CD14-positive monocyte (primary cell): ENCODE measurements around the gene PABPC1L. TPM values are rescaled to one million over a fixed set of nuclear protein-coding genes. Genes with fewer than 3 reads are reported as not detected.

Source experiments
- DNase-seq, 3 donors: peaks; one replicate each; pipeline ENCODE4 v3.0.0-alpha.2; 2011 to 2022
- H2AFZ ChIP-seq: 2 replicates; pipeline ENCODE4 v1.6.0; 2012; ENCODE audit warnings: mild to moderate bottlenecking, low read depth, low read length, inconsistent platforms; ENCODE audit not compliant: insufficient read depth, poor library complexity, severe bottlenecking
- H3K27ac ChIP-seq, 2 donors: 1 replicate in 1 of 2; 2 replicates in 1 of 2; pipeline ENCODE4 v1.5.1; 2012 to 2013; ENCODE audit warnings: low read length in 2 of 2, control low read depth in 1 of 2, inconsistent platforms in 1 of 2, low read depth in 1 of 2, mild to moderate bottlenecking in 1 of 2
- H3K27me3 ChIP-seq, 2 donors: one replicate each; pipeline versions ENCODE4 v1.6.0 to v1.6.1; 2011 to 2013; ENCODE audit warnings: low read length in 2 of 2; ENCODE audit not compliant: control insufficient read depth in 2 of 2, insufficient read depth in 2 of 2
- H3K36me3 ChIP-seq, 2 donors: replicated peaks in 1 of 2; 1 replicate in 1 of 2; 2 replicates in 1 of 2; pipeline versions ENCODE4 v1.5.1 to v1.6.1; 2012 to 2013; ENCODE audit warnings: low read length in 2 of 2, control low read depth in 1 of 2, inconsistent platforms in 1 of 2, mild to moderate bottlenecking in 1 of 2; ENCODE audit not compliant: insufficient read depth in 2 of 2, control insufficient read depth in 1 of 2
- H3K4me1 ChIP-seq, 2 donors: 1 replicate in 1 of 2; 2 replicates in 1 of 2; pipeline versions ENCODE4 v1.5.1 to v1.6.1; 2012 to 2013; ENCODE audit warnings: low read length in 2 of 2, control low read depth in 1 of 2, inconsistent platforms in 1 of 2, mild to moderate bottlenecking in 1 of 2, moderate library complexity in 1 of 2; ENCODE audit not compliant: insufficient read depth in 2 of 2, control insufficient read depth in 1 of 2
- H3K4me2 ChIP-seq: replicated peaks from 2 replicates; pipeline ENCODE3; 2012; ENCODE audit warnings: low read length, moderate library complexity, mild to moderate bottlenecking; ENCODE audit not compliant: poor library complexity, severe bottlenecking; ENCODE audit errors: extremely low read depth
- H3K4me3 ChIP-seq, 3 experiments: fragments of 200-600 bp in 1 of 3; sonication (generic) in 1 of 3; replicated peaks in 1 of 3; 1 replicate in 2 of 3; 2 replicates in 1 of 3; pipeline ENCODE4 v1.5.1; 2011 to 2013; ENCODE audit warnings: low read length in 3 of 3, mild to moderate bottlenecking in 3 of 3, control low read depth in 2 of 3, low read depth in 2 of 3, inconsistent platforms in 1 of 3, moderate library complexity in 1 of 3
- H3K79me2 ChIP-seq: 2 replicates; pipeline ENCODE4 v1.6.0; 2012; ENCODE audit warnings: mild to moderate bottlenecking, control low read depth, inconsistent platforms, low read length, moderate library complexity; ENCODE audit not compliant: insufficient read depth
- H3K9ac ChIP-seq: 2 replicates; pipeline ENCODE4 v1.6.0; 2017; ENCODE audit warnings: low read length, mild to moderate bottlenecking; ENCODE audit not compliant: insufficient read depth, poor library complexity, severe bottlenecking
- H3K9me3 ChIP-seq, 2 donors: replicated peaks in 1 of 2; 1 replicate in 1 of 2; 2 replicates in 1 of 2; pipeline versions ENCODE4 v1.5.1 to v1.6.1; 2012 to 2013; ENCODE audit warnings: low read length in 2 of 2, control low read depth in 1 of 2; ENCODE audit not compliant: control insufficient read depth in 1 of 2, insufficient read depth in 1 of 2
- H4K20me1 ChIP-seq: 2 replicates; pipeline ENCODE4 v1.6.0; 2012; ENCODE audit warnings: mild to moderate bottlenecking, low read length, control low read depth, moderate library complexity; ENCODE audit not compliant: insufficient read depth
- H3K27ac Mint-ChIP-seq, 7 donors: one replicate each; pipeline ENCODE4 v1.8.0; 2020; ENCODE audit warnings: mild to moderate bottlenecking in 7 of 7, mixed read lengths in 7 of 7, moderate library complexity in 6 of 7, inconsistent platforms in 2 of 7
- H3K27me3 Mint-ChIP-seq, 3 donors: one replicate each; pipeline ENCODE4 v1.8.0; 2021 to 2022; ENCODE audit warnings: low read depth in 3 of 3, mild to moderate bottlenecking in 3 of 3, mixed read lengths in 3 of 3, moderate library complexity in 3 of 3, inconsistent platforms in 1 of 3
- H3K36me3 Mint-ChIP-seq, 2 donors: one replicate each; pipeline ENCODE4 v1.8.0; 2020; ENCODE audit warnings: mixed read lengths in 2 of 2, inconsistent platforms in 1 of 2, mild to moderate bottlenecking in 1 of 2
- H3K4me1 Mint-ChIP-seq: one replicate; pipeline ENCODE4 v1.8.0; 2020; ENCODE audit warnings: mild to moderate bottlenecking, mixed read lengths
- H3K4me3 Mint-ChIP-seq, 2 donors: one replicate each; pipeline ENCODE4 v1.8.0; 2020; ENCODE audit warnings: mild to moderate bottlenecking in 2 of 2, mixed read lengths in 2 of 2, moderate library complexity in 1 of 2
- H3K9me3 Mint-ChIP-seq, 7 donors: one replicate each; pipeline ENCODE4 v1.8.0; 2020 to 2022; ENCODE audit warnings: mixed read lengths in 7 of 7, mild to moderate bottlenecking in 6 of 7, moderate library complexity in 6 of 7, inconsistent platforms in 2 of 7
- CTCF ChIP-seq: fragments of 200-600 bp; IDR thresholded peaks from one replicate; pipeline ENCODE4 v1.8.0; 2022; ENCODE audit warnings: antibody characterized with exemption, mild to moderate bottlenecking
- WGBS: methylation state at CpG from one replicate; pipeline ENCODE4 v1.1.5; 2013; ENCODE audit warnings: missing lambda C conversion rate; ENCODE audit not compliant: insufficient coverage; 5-methylcytosine and 5-hydroxymethylcytosine counted together
- intact Hi-C, 2 donors: fragments of 100-400 bp; cut with micrococcal nuclease; formaldehyde crosslinking; loops; one replicate each; pipeline versions ENCODE4 v1.15.0 to v1.15.1; 2023
- polyA plus RNA-seq, 3 donors: library from polyadenylated mRNA; depleted of rRNA in 1 of 3; unstranded in 2 of 3; stranded (reverse) in 1 of 3; fragments of 300-500 nt in 2 of 3; fragments of >200 nt in 1 of 3; fragmentation: Illumina TruSeq in 2 of 3; gene quantifications; 1 replicate in 2 of 3; 2 replicates in 1 of 3; pipeline ENCODE4 v1.2.3, GENCODE V29; 2012 to 2021

Gene PABPC1L
- polyA plus RNA-seq, 3 donors, result 0.21 to 69.1 TPM; not detected in 1

GRCh38 chr20:44960103-44960852, 50.4 kb downstream of the PABPC1L start, which contains the start of gene TOMM34:
TOMM34 (minus strand) TSS chr20:44960397; CDS start chr20:44960333, 64 bp downstream.
- peak within 1 kb of the TSS in 1 of 2 donors; percentile 75 for H3K27ac ChIP-seq
- peak within 1 kb of the TSS; percentile 74 for H3K9ac ChIP-seq
- peak within 1 kb of the TSS; percentile 90 for H2AFZ ChIP-seq
- peak within 1 kb of the TSS; percentile 90 for H3K4me2 ChIP-seq
- H3K27me3 ChIP-seq, result no peaks in the 10 kb centered on the region
- H3K36me3 ChIP-seq, result peaks cover 6 to 12% of the 10 kb centered on the region in 2 donors
- peak within 1 kb of the TSS; percentile 70 to 89 (median 82) for H3K27ac Mint-ChIP-seq
- H3K4me3 Mint-ChIP-seq, result peak within 1 kb of the TSS; percentile 90 to 98
- H3K9me3 ChIP-seq, result no peaks in the 10 kb centered on the region
- H3K4me3 ChIP-seq, result peak within 1 kb of the TSS; percentile 64 to 92 (median 89)
- no peaks in the 10 kb centered on the region for H3K9me3 Mint-ChIP-seq
- peaks cover 30% of the 10 kb centered on the region for H3K79me2 ChIP-seq
- peaks cover 15 to 24% of the 10 kb centered on the region in 2 donors for H3K36me3 Mint-ChIP-seq
- H4K20me1 ChIP-seq, result peaks cover 14% of the 10 kb centered on the region
- no peaks in the 10 kb centered on the region for H3K27me3 Mint-ChIP-seq
- H3K4me1 Mint-ChIP-seq, result peaks cover 39% of the 10 kb centered on the region
- H3K4me1 ChIP-seq, result peaks cover 22 to 24% of the 10 kb centered on the region in 2 donors
- under 1% methylated on average over 60 of the region's 60 CpGs for WGBS
- DNase-seq, result peak; percentile 85
- intact Hi-C loops, result loop anchor here in 1 of 2 donors (10.0 kb wide), 1 partner anchor 315 kb away; no protein-coding TSS in a partner anchor
- TF ChIP-seq CTCF, result no peak

DNA sequence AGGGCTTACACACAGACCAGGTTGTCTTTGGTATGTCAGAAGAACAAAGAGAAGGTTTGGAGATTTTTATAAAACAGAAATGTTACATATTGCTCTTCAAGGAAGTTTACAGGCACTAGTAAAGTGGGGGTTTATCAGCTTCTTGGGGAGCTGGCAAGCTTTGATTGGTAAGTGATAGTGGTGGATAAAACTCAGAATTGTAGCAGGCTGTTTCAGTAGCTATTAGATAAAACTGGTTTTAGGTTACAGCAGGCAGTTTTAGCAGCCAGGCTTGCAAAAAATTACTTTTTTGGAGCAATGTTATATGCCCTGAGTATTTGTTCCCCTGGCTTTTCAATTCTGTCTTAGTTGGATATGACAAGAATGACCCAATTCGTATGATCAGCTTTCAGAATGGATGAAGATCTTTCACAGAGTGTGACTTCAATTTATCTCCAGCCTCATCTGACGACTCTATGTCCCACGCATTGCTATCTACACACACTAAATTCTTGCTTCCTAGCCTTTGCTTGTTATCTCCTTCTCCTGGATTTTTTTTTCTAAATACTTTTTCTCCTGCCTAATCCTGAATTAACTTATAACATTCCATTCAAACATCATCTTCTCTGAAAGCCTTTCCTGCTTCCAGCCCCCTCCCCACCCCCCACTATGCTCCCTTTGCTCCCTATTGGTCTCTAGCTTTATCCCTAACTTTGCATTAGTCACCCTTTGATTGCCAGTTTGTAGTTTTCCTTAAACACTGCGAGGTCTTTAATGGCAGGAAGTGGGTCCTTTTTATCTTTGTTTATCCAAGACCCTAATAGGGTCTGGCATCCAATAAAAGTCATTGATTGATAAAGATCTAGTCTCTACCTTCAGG, 51.4 kb downstream of the PABPC1L start:
- H2AFZ ChIP-seq, result no peak overlapping the region
- peak overlapping the region in 1 of 7 donors; percentile 58 for H3K27ac Mint-ChIP-seq

More for the DNA sequence above, 51.4 kb downstream of the PABPC1L start:
- Histone ChIP-seq H3K4me1 (peaks cover 19 to 32% of the 10 kb centered on the region in 2 donors), H3K9ac (no peak overlapping the region), H3K27me3 (no peaks in the 10 kb centered on the region), H3K79me2 (peaks cover 34% of the 10 kb centered on the region), H3K4me3 (peak overlapping the region in 1 of 3 experiments; percentile 89), H4K20me1 (peaks cover 14% of the 10 kb centered on the region), H3K27ac (no peak overlapping the region), H3K9me3 (no peaks in the 10 kb centered on the region), H3K36me3 (peaks cover 0 to 3% of the 10 kb centered on the region in 2 donors), H3K4me2 (no peak overlapping the region)
- Mint-ChIP-seq H3K27me3 (no peaks in the 10 kb centered on the region), H3K4me1 (peaks cover 34% of the 10 kb centered on the region), H3K9me3 (no peaks in the 10 kb centered on the region), H3K4me3 (no peak overlapping the region), H3K36me3 (peaks cover 5 to 14% of the 10 kb centered on the region in 2 donors)
- 100% methylated on average over 3 of the region's 4 CpGs for WGBS
- TF ChIP-seq CTCF, result no peak
- intact Hi-C loops, result loop anchor here in 1 of 2 donors (10.0 kb wide), 1 partner anchor 316 kb away; no protein-coding TSS in a partner anchor
- DNase-seq, result no peak
